Skeletal muscle cell (primary cell): ENCODE measurements around the gene NR2F1-AS1.
A peak's percentile ranks its signal among the peaks of the same experiment; 100 is the strongest.

Source experiments
- DNase-seq: peaks from one replicate; pipeline ENCODE4 v3.0.0-alpha.2; 2010; ENCODE audit warnings: low read depth
- H3K4me3 ChIP-seq: 2 replicates; pipeline ENCODE4 v1.5.1; 2011; ENCODE audit warnings: low read depth, mild to moderate bottlenecking, control low read depth, low read length, moderate library complexity

NR2F1-AS1 gene

GRCh38 chr5:93591323-93591945 is 10.4 kb upstream of the NR2F1-AS1 start:
- no peak for DNase-seq
- no peak overlapping the region for H3K4me3 ChIP-seq

- H3K4me3 ChIP-seq, result no peak overlapping the region
- DNase-seq, result no peak
Observed at GRCh38 chr5:93590493-93590892, 9.5 kb upstream of the NR2F1-AS1 start.

- H3K4me3 ChIP-seq, result no peak overlapping the region
- DNase-seq, result no peak
Observed at GRCh38 chr5:93589829-93590215, 8.8 kb upstream of the NR2F1-AS1 start.

GRCh38 chr5:93589152-93589828 is 8.3 kb upstream of the NR2F1-AS1 start:
- H3K4me3 ChIP-seq, result no peak overlapping the region
- no peak for DNase-seq

- H3K4me3 ChIP-seq, result peak overlapping the region; percentile 21
- no peak for DNase-seq
Observed at GRCh38 chr5:93588352-93589151, 7.5 kb upstream of the NR2F1-AS1 start.

- H3K4me3 ChIP-seq, result peak overlapping the region; percentile 21
- DNase-seq, result no peak
Observed at GRCh38 chr5:93587597-93588351, 6.8 kb upstream of the NR2F1-AS1 start.

- H3K4me3 ChIP-seq, result peak overlapping the region; percentile 7
- DNase-seq, result no peak
Observed at GRCh38 chr5:93586736-93587596, 5.9 kb upstream of the NR2F1-AS1 start.

- no peak for DNase-seq
- peak overlapping the region; percentile 71 for H3K4me3 ChIP-seq
Observed at GRCh38 chr5:93585767-93586385, 4.9 kb upstream of the NR2F1-AS1 start.

GRCh38 chr5:93585041-93585766 is 4.2 kb upstream of the NR2F1-AS1 start:
- no peak for DNase-seq
- peak overlapping the region; percentile 71 for H3K4me3 ChIP-seq

GRCh38 chr5:93584596-93585040 is 3.6 kb upstream of the NR2F1-AS1 start:
- H3K4me3 ChIP-seq, result peak overlapping the region; percentile 71
- no peak for DNase-seq

- no peak for DNase-seq
- peak overlapping the region; percentile 71 for H3K4me3 ChIP-seq
Observed at GRCh38 chr5:93583768-93584595, 3.0 kb upstream of the NR2F1-AS1 start.

- H3K4me3 ChIP-seq, result peak overlapping the region; percentile 71
Observed at GRCh38 chr5:93583439-93583767, 2.4 kb upstream of the NR2F1-AS1 start.

GRCh38 chr5:93582677-93583438 is 1.8 kb upstream of the NR2F1-AS1 start, which contains the start of gene NR2F1:
Gene NR2F1 (plus strand): TSS chr5:93583222. CDS start chr5:93585024, 1,802 bp downstream.
- H3K4me3 ChIP-seq, result peak within 1 kb of the TSS; percentile 71
- peak; percentile 82 for DNase-seq

More at GRCh38 chr5:93583439-93583767, 2.4 kb upstream of the NR2F1-AS1 start:
- DNase-seq, result no peak

GRCh38 chr5:93582167-93582462 is 1.1 kb upstream of the NR2F1-AS1 start:
- DNase-seq, result no peak
- H3K4me3 ChIP-seq, result peak overlapping the region; percentile 71

GRCh38 chr5:93580063-93580926 is 724 bp downstream of the NR2F1-AS1 start:
- peak overlapping the region; percentile 71 for H3K4me3 ChIP-seq
- no peak for DNase-seq

- no peak for DNase-seq
- H3K4me3 ChIP-seq, result peak overlapping the region; percentile 71
Observed at GRCh38 chr5:93579692-93580062, 1.3 kb downstream of the NR2F1-AS1 start.
